Fibroblast of villous mesenchyme (primary cell): ENCODE data around the gene NOP9. TPM values are rescaled to one million over a fixed set of nuclear protein-coding genes. Genes with fewer than 3 reads are reported as not detected.

Experiments
- DNase-seq: peaks from one replicate; pipeline ENCODE4 v3.0.0-alpha.2; 2010; ENCODE audit warnings: low read depth
- H3K4me3 ChIP-seq: 2 replicates; pipeline ENCODE4 v1.5.1; 2011; ENCODE audit warnings: low read depth, mild to moderate bottlenecking, low read length
- total RNA-seq: library from RNA; depleted of rRNA; stranded (reverse); fragments of >200 nt; gene quantifications from 2 replicates; pipeline ENCODE4 v1.2.3, GENCODE V29; 2012
- TF ChIP-seq, protein P1 (sequence below): IDR thresholded peaks from 2 replicates; pipeline ENCODE4 v1.5.1; 2012; ENCODE audit warnings: low read depth, mild to moderate bottlenecking, low read length; ENCODE audit not compliant: insufficient read depth

NOP9 gene
- total RNA-seq, 1 donor, result 29.4 TPM

DNA sequence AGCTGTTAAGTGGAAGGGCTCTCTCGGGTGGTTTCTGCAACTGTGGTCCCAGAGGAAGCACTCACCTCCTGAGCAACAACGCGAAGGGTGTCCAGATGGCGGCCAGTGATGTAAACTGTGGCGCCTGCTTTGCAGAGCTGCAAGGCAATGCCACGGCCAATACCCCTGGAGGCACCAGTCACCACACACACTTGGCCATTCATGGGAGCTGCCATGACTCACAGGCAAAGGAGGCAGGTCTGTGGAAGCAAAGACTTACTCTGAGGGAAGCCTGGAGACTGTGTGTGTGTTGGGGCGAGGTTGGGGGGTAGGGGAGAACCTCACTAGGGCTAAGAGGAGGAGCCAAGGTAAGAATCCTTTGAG is 777 bp upstream of the NOP9 start:
- TF ChIP-seq, protein P1, sequence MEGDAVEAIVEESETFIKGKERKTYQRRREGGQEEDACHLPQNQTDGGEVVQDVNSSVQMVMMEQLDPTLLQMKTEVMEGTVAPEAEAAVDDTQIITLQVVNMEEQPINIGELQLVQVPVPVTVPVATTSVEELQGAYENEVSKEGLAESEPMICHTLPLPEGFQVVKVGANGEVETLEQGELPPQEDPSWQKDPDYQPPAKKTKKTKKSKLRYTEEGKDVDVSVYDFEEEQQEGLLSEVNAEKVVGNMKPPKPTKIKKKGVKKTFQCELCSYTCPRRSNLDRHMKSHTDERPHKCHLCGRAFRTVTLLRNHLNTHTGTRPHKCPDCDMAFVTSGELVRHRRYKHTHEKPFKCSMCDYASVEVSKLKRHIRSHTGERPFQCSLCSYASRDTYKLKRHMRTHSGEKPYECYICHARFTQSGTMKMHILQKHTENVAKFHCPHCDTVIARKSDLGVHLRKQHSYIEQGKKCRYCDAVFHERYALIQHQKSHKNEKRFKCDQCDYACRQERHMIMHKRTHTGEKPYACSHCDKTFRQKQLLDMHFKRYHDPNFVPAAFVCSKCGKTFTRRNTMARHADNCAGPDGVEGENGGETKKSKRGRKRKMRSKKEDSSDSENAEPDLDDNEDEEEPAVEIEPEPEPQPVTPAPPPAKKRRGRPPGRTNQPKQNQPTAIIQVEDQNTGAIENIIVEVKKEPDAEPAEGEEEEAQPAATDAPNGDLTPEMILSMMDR, result no peak
- peak; percentile 36 for DNase-seq

DNA sequence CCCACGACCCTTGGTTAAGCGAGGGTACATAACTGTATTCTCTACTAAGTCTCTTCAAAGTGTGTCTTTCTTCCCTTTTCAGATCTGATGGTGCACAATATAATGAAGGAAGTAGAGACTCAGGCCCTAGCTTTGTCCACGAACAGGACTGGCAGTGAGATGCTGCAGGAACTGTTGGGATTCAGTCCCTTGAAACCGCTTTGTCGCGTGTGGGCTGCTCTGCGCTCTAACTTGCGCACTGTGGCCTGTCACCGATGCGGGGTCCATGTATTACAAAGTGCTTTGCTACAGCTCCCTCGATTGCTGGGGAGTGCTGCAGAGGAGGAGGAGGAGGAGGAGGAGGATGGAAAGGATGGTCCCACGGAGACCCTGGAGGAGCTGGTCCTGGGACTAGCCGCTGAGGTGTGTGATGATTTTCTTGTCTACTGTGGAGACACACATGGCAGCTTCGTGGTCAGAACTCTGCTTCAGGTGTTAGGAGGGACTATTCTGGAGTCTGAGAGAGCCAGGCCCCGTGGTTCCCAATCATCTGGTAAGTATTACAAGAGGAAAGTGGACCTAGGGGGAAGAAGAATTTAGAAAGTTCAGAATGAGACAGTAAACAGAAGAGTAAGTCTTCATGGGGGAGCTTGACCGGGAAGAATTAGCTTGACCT is 803 bp downstream of the NOP9 start:
- TF ChIP-seq, protein P1, result no peak
- DNase-seq, result no peak
- peak overlapping the region; percentile 96 for H3K4me3 ChIP-seq

More for the DNA sequence above, 777 bp upstream of the NOP9 start:
- H3K4me3 ChIP-seq, result peak overlapping the region; percentile 96

DNA sequence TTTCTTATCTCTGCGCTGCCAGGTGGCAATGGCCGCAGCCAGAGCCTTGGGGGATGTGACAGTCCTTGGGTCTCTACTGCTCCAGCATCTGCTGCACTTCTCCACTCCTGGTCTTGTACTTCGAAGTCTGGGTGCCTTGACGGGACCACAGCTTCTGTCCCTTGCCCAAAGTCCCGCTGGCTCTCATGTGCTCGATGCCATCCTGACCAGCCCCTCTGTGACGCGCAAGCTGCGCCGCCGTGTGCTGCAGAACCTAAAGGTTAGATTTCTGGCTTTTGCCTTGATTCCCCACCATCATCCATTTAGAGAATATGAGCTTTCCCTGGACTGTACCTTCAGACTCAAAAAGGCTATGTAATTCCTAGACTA is 4.4 kb downstream of the NOP9 start:
- TF ChIP-seq, protein P1, result no peak
- no peak for DNase-seq
- no peak overlapping the region for H3K4me3 ChIP-seq

DNA sequence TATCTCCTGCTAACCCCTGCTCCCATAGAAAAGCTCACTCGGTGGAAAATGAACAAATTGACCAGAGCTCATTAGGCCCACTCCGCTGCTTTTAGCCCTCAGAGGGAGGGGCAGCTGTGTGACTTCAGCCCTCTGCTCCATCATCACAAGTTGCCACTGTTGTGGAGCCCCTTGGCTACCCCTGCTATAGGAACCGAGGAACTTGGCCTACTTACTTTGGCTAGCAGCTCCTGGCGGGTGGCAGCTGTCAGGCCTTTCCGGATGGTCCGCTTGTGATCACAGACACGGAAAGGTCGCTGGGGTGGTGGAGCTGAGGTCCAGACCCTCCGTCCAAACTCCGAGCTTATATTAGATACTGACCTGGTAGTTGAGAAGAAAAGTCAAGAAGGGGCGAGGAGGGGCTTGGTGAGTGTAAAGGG is 7.5 kb downstream of the NOP9 start:
- TF ChIP-seq, protein P1, result no peak
- DNase-seq, result no peak
- H3K4me3 ChIP-seq, result no peak overlapping the region

DNA sequence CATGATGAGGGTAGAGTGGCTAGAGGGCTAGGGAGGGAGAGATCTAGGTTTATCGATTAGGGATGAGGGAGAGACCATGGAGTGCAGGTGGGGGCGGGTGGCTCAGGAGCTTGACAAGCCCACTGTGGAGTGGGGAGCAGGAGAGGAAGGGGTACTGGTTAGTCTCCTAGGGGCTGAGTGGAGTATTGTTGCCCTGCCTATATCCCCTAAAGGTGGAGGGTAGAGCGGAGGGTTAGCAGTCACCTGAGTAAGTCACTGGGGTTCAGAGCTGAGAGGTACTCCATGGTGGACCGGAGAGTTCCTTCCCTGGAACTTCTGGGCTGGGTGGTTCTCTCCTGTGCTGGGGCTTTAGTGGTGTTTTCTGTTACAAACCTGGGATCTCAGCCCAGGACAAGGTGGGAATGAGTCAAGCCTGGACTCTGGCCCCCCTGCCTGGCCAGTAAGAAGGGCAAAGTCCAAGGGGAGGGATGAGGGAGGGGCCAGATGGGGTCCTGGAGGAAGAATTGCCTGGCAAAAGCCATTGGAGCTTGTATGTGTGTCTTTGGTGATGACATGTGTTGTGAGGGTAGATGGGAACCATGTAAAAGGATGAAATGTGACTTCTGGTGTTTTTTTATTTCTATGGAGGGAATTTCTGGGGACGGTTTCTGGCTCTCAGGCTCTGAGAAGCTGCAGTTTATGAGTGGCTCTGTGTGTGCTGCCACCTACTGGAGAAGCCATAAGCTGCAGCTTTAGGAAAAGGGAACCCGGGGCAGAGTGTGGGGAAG is 8.1 kb downstream of the NOP9 start, which contains the start of gene CIDEB:
Gene CIDEB, minus strand, starts transcription at position 403 of the 767 bp plus-strand sequence. Its CDS starts 119 bp downstream, at position 284.
- H3K4me3 ChIP-seq, result no peak within 1 kb of the TSS
- TF ChIP-seq, protein P1, result peak; percentile 96
- DNase-seq, result peak; percentile 54

DNA sequence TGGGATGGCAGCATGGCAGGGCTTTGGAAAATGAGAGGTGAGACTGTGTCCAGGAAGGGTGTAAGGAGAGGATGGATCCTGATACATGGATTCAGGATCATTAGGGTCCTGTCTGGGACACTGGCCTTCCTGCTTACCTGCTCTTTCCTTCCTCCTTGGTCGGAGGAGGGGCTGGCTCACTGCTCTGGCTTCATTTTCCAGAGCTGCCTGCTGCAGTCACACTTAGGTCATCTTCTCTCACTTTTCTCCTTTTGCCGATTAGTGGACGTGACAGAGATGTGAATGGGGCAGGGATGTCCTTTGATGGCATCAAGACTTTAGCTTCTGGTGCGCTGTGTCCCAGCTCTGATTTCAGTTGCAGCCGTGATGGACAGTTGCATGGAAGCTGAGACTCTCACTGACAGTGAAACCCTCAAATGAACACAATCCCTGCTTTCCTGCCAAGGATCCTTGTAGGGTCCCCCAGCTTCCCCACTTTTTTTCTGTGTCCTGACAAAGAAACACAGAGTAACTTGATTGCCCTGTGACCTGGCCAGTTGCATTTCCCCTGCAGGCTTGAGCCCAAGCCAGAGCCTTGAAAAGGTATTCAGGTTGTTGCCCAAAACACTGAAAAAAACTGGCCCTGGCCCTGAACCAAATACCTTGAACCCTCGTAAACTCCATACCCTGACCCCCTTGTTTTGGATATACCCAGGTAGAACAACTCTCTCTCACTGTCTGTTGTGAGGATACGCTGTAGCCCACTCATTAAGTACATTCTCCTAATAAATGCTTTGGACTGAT is 8.9 kb downstream of the NOP9 start:
- no peak overlapping the region for H3K4me3 ChIP-seq
- TF ChIP-seq, protein P1, result no peak
- no peak for DNase-seq
